Measurements from ENCODE around the gene CCDC126.
"Not testable (repeated sequence)": the region's sequence is repeated elsewhere in the genome, so short reads cannot be mapped to it uniquely, and the experiment has no call there.

Gene CCDC126

GRCh38 chr7:23597094-23598091, at the start of gene CCDC126:
TSS of gene CCDC126 (plus strand) at chr7:23597382. CDS start at chr7:23611316, 13,934 bp downstream.
- peak; percentile 80 for DNase-seq

GRCh38 chr7:23547662-23548061, 49.5 kb upstream of the CCDC126 start:
- DNase-seq = no peak

- DNase-seq = no peak
Measured at GRCh38 chr7:23558303-23558702, 38.9 kb upstream of the CCDC126 start.

GRCh38 chr7:23570592-23571200, 26.5 kb upstream of the CCDC126 start:
- DNase-seq = peak; percentile 86

- DNase-seq = not testable (repeated sequence)
Measured at GRCh38 chr7:23581975-23582374, 15.2 kb upstream of the CCDC126 start.

- not testable (repeated sequence) for DNase-seq
Measured at GRCh38 chr7:23585304-23585703, 11.9 kb upstream of the CCDC126 start.

GRCh38 chr7:23586159-23586558, 11.0 kb upstream of the CCDC126 start:
- no peak for DNase-seq

GRCh38 chr7:23590529-23590928, 6.7 kb upstream of the CCDC126 start:
- DNase-seq = no peak

- no peak for DNase-seq
Measured at GRCh38 chr7:23593706-23594105, 3.5 kb upstream of the CCDC126 start.

GRCh38 chr7:23594879-23595604, 2.1 kb upstream of the CCDC126 start:
- no peak for DNase-seq

GRCh38 chr7:23598296-23598695, 1.1 kb downstream of the CCDC126 start:
- DNase-seq = peak; percentile 52

- no peak for DNase-seq
Measured at GRCh38 chr7:23600236-23600635, 3.1 kb downstream of the CCDC126 start.

GRCh38 chr7:23603632-23604295, 6.6 kb downstream of the CCDC126 start:
- DNase-seq = no peak

GRCh38 chr7:23604296-23604640, 7.1 kb downstream of the CCDC126 start:
- DNase-seq = no peak

- DNase-seq = no peak
Measured at GRCh38 chr7:23607130-23607529, 9.9 kb downstream of the CCDC126 start.

- no peak for DNase-seq
Measured at GRCh38 chr7:23607866-23608265, 10.7 kb downstream of the CCDC126 start.

- DNase-seq = no peak
Measured at GRCh38 chr7:23615331-23615730, 18.1 kb downstream of the CCDC126 start.

GRCh38 chr7:23616593-23616992, 19.4 kb downstream of the CCDC126 start:
- no peak for DNase-seq

- DNase-seq = no peak
Measured at GRCh38 chr7:23617482-23617881, 20.3 kb downstream of the CCDC126 start.

- no peak for DNase-seq
Measured at GRCh38 chr7:23618241-23618640, 21.1 kb downstream of the CCDC126 start.

GRCh38 chr7:23619141-23619540, 22.0 kb downstream of the CCDC126 start:
- DNase-seq = no peak

- DNase-seq = no peak
Measured at GRCh38 chr7:23622506-23622925, 25.3 kb downstream of the CCDC126 start.

- no peak for DNase-seq
Measured at GRCh38 chr7:23628370-23628769, 31.2 kb downstream of the CCDC126 start.
